Measurements from ENCODE around the gene SLC7A5. TPM values are rescaled to one million over a fixed set of nuclear protein-coding genes. Genes with fewer than 3 reads are reported as not detected.
A peak's percentile ranks its signal among the peaks of the same experiment; 100 is the strongest.
"Not testable (repeated sequence)": the region's sequence is repeated elsewhere in the genome, so short reads cannot be mapped to it uniquely, and the experiment has no call there.

SLC7A5 gene
- total RNA-seq = 10 to 100 TPM in 1 of 4 donors, 1 to 10 TPM in 3; 3.1 to 10.4 (median 6.0) TPM

GRCh38 chr16:87869061-87869878, at the start of gene SLC7A5:
Gene SLC7A5 (minus strand): TSS chr16:87869507. CDS start chr16:87869422, 85 bp downstream.
- peak; percentile 83 for ATAC-seq
- TF ChIP-seq POLR2AphosphoS5 (IDR thresholded peaks at IDR 0.05) (peak; percentile 33), CTCF (IDR thresholded peaks at IDR 0.05) (peak in 1 of 4 experiments; percentile 12), POLR2A (IDR thresholded peaks at IDR 0.05) (peak; percentile 64 to 88)
- H3K36me3 ChIP-seq = not testable (repeated sequence)

GRCh38 chr16:87918338-87918737, 49.0 kb upstream of the SLC7A5 start:
- WGBS, 2 donors (ENCODE audit: low coverage in 1 of 2) = 69 to 73% methylated on average over 6 to 7 of the region's 13 CpGs
- peak; percentile 65 for ATAC-seq
- Histone ChIP-seq H3K27me3 (peaks cover 37% of the 10 kb centered on the region), H3K36me3 (no peaks in the 10 kb centered on the region), H3K4me1 (peaks cover 0 to 13% (median 0%) of the 10 kb centered on the region in 3 donors), H3K4me3 (peak overlapping the region in 1 of 2 donors; percentile 8), H3K27ac (peak overlapping the region in 1 of 4 donors; percentile 19), H3K9me3 (no peaks in the 10 kb centered on the region)
- no peak for TF ChIP-seq CTCF (IDR thresholded peaks at IDR 0.05)
- no peak for TF ChIP-seq EP300 (IDR thresholded peaks at IDR 0.05)
- TF ChIP-seq POLR2AphosphoS5 (IDR thresholded peaks at IDR 0.05) = no peak
- TF ChIP-seq POLR2A (IDR thresholded peaks at IDR 0.05) = no peak

More at GRCh38 chr16:87869061-87869878, at the start of gene SLC7A5:
- H3K4me3 ChIP-seq = peak within 1 kb of the TSS; percentile 53 to 58
- H3K4me1 ChIP-seq = peaks cover 0 to 46% (median 8%) of the 10 kb centered on the region in 3 donors
- peak within 1 kb of the TSS in 3 of 4 donors; percentile 75 to 81 (median 77) for H3K27ac ChIP-seq
- WGBS, 2 donors (ENCODE audit: low coverage in 1 of 2) = 0% methylated on average over 8 of the region's 109 CpGs; no CpG with 5 or more reads in 1 of the 2 donors
- peaks cover 19% of the 10 kb centered on the region for H3K27me3 ChIP-seq
- not testable (repeated sequence) for H3K9me3 ChIP-seq

- Histone ChIP-seq H3K27me3 (peaks cover 39% of the 10 kb centered on the region), H3K36me3 (no peaks in the 10 kb centered on the region), H3K9me3 (no peaks in the 10 kb centered on the region), H3K4me1 (peaks cover 0 to 13% (median 0%) of the 10 kb centered on the region in 3 donors), H3K27ac (no peak overlapping the region), H3K4me3 (no peak overlapping the region)
- no peak for ATAC-seq
- TF ChIP-seq POLR2A (IDR thresholded peaks at IDR 0.05) (no peak), CTCF (IDR thresholded peaks at IDR 0.05) (no peak), POLR2AphosphoS5 (IDR thresholded peaks at IDR 0.05) (no peak), EP300 (IDR thresholded peaks at IDR 0.05) (no peak)
- WGBS, 2 donors (ENCODE audit: low coverage in 1 of 2) = 83 to 88% methylated on average over 6 to 8 of the region's 9 CpGs
Observed at GRCh38 chr16:87917503-87917902, 48.2 kb upstream of the SLC7A5 start.

GRCh38 chr16:87914812-87915211, 45.5 kb upstream of the SLC7A5 start:
- WGBS, 2 donors (ENCODE audit: low coverage in 1 of 2) = 87% methylated on average over 10 of the region's 25 CpGs; no CpG with 5 or more reads in 1 of the 2 donors
- Histone ChIP-seq H3K36me3 (no peaks in the 10 kb centered on the region), H3K27ac (no peak overlapping the region), H3K27me3 (peaks cover 37% of the 10 kb centered on the region), H3K9me3 (no peaks in the 10 kb centered on the region), H3K4me1 (peaks cover 0 to 30% (median 0%) of the 10 kb centered on the region in 3 donors), H3K4me3 (no peak overlapping the region)
- no peak for TF ChIP-seq EP300 (IDR thresholded peaks at IDR 0.05)
- no peak for TF ChIP-seq POLR2A (IDR thresholded peaks at IDR 0.05)
- TF ChIP-seq CTCF (IDR thresholded peaks at IDR 0.05) = no peak
- TF ChIP-seq POLR2AphosphoS5 (IDR thresholded peaks at IDR 0.05) = no peak
- no peak for ATAC-seq

GRCh38 chr16:87914021-87914725, 44.9 kb upstream of the SLC7A5 start:
- H3K36me3 ChIP-seq, ATAC-seq, H3K27ac ChIP-seq, H3K9me3 ChIP-seq, H3K4me3 ChIP-seq: not testable (repeated sequence)
- WGBS, 2 donors (ENCODE audit: low coverage in 1 of 2) = 77 to 86% methylated on average over 2 to 3 of the region's 27 CpGs
- peaks cover 0 to 34% (median 0%) of the 10 kb centered on the region in 3 donors for H3K4me1 ChIP-seq
- peaks cover 31% of the 10 kb centered on the region for H3K27me3 ChIP-seq

- H3K36me3 ChIP-seq, H3K4me3 ChIP-seq, H3K9me3 ChIP-seq, H3K27ac ChIP-seq, ATAC-seq: not testable (repeated sequence)
- peaks cover 0 to 23% (median 0%) of the 10 kb centered on the region in 3 donors for H3K4me1 ChIP-seq
- 80 to 83% methylated on average over 13 to 15 of the region's 18 CpGs for WGBS, 2 donors (ENCODE audit: low coverage in 1 of 2)
- peaks cover 31% of the 10 kb centered on the region for H3K27me3 ChIP-seq
Observed at GRCh38 chr16:87912691-87913090, 43.4 kb upstream of the SLC7A5 start.
